GM23338 (cell line): ENCODE measurements around the gene SORBS2. TPM values are rescaled to one million over a fixed set of nuclear protein-coding genes. Genes with fewer than 3 reads are reported as not detected.

Experiments
- ATAC-seq: fragments of 200-7000 bp; cut with Tn5 transposase; 3 replicates; pipeline ENCODE4 v1.9.1; 2020
- DNase-seq: peaks from one replicate; pipeline ENCODE4 v3.0.0-alpha.2; 2015; ENCODE audit warnings: low spot score
- H2AFZ ChIP-seq: fragments of 200-600 bp; sonication (generic); 2 replicates; pipeline ENCODE4 v1.8.0; 2016; ENCODE audit warnings: antibody characterized with exemption, mild to moderate bottlenecking, moderate library complexity
- H3F3A ChIP-seq: fragments of 200-600 bp; sonication (generic); replicated peaks from 2 replicates; pipeline ENCODE4 v1.8.0; 2017; ENCODE audit warnings: antibody characterized with exemption, mixed run types, low read depth
- H3K27ac ChIP-seq: fragments of 200-600 bp; sonication (generic); 2 replicates; pipeline ENCODE4 v1.6.1; 2016; ENCODE audit warnings: low read depth
- H3K27me3 ChIP-seq: fragments of 200-600 bp; sonication (generic); 2 replicates; pipeline ENCODE4 v1.8.0; 2016; ENCODE audit warnings: mild to moderate bottlenecking, mixed run types, moderate library complexity; ENCODE audit not compliant: insufficient read depth
- H3K36me3 ChIP-seq: fragments of 200-600 bp; sonication (generic); 2 replicates; pipeline ENCODE4 v1.8.0; 2016; ENCODE audit warnings: mild to moderate bottlenecking; ENCODE audit not compliant: insufficient read depth
- H3K4me1 ChIP-seq: fragments of 200-600 bp; sonication (generic); 2 replicates; pipeline ENCODE4 v1.8.0; 2016; ENCODE audit warnings: mild to moderate bottlenecking, moderate library complexity; ENCODE audit not compliant: insufficient read depth
- H3K4me2 ChIP-seq: fragments of 200-600 bp; sonication (generic); 2 replicates; pipeline ENCODE4 v1.7.1; 2017; ENCODE audit warnings: mixed run types
- H3K4me3 ChIP-seq: fragments of 200-600 bp; sonication (generic); 2 replicates; pipeline ENCODE4 v1.6.1; 2016; ENCODE audit warnings: mixed run types
- H3K79me2 ChIP-seq: fragments of 200-600 bp; sonication (generic); replicated peaks from 2 replicates; pipeline ENCODE4 v1.8.0; 2017; ENCODE audit warnings: mild to moderate bottlenecking; ENCODE audit not compliant: insufficient read depth
- H3K9me2 ChIP-seq: fragments of 200-600 bp; sonication (generic); 2 replicates; pipeline ENCODE4 v1.8.0; 2017; ENCODE audit not compliant: insufficient read depth
- H4K20me1 ChIP-seq: fragments of 200-600 bp; sonication (generic); replicated peaks from 2 replicates; pipeline ENCODE4 v1.8.0; 2017; ENCODE audit warnings: mild to moderate bottlenecking; ENCODE audit not compliant: insufficient read depth
- H3K27ac Mint-ChIP-seq: 2 replicates; pipeline ENCODE4 v1.8.0; 2020; ENCODE audit warnings: inconsistent platforms, mild to moderate bottlenecking, moderate library complexity, mixed read lengths
- H3K27me3 Mint-ChIP-seq: 3 replicates; pipeline ENCODE4 v1.8.0; 2022; ENCODE audit warnings: low read depth, mild to moderate bottlenecking, moderate library complexity, mixed read lengths, inconsistent platforms; ENCODE audit not compliant: insufficient read depth, poor library complexity
- H3K36me3 Mint-ChIP-seq: 3 replicates; pipeline ENCODE4 v1.8.0; 2021; ENCODE audit warnings: low read depth, mild to moderate bottlenecking, inconsistent platforms, moderate library complexity, mixed read lengths
- H3K4me1 Mint-ChIP-seq: 3 replicates; pipeline ENCODE4 v1.8.0; 2020; ENCODE audit warnings: mild to moderate bottlenecking, inconsistent platforms, mixed read lengths
- H3K4me3 Mint-ChIP-seq: 3 replicates; pipeline ENCODE4 v1.8.0; 2021; ENCODE audit warnings: moderate library complexity, mild to moderate bottlenecking, inconsistent platforms, mixed read lengths
- H3K9me3 Mint-ChIP-seq: 3 replicates; pipeline ENCODE4 v1.8.0; 2020; ENCODE audit warnings: moderate library complexity, mild to moderate bottlenecking, inconsistent platforms, mixed read lengths
- CREB1 ChIP-seq: fragments of 250-450 bp; sonication (Bioruptor Pico); IDR thresholded peaks from 2 replicates; pipeline ENCODE4 v1.5.0; 2020; ENCODE audit warnings: low read depth, mild to moderate bottlenecking, moderate library complexity
- CTCF ChIP-seq, 2 experiments: fragments of 200-600 bp in 1 of 2; sonication (generic) in 1 of 2; conservative IDR thresholded peaks; 2 replicates each; pipeline versions ENCODE4 v1.5.1 to v1.6.1; 2016 to 2017; ENCODE audit warnings: antibody characterized with exemption in 2 of 2, low read depth in 2 of 2, mild to moderate bottlenecking in 2 of 2, moderate library complexity in 1 of 2
- ETS1 ChIP-seq: IDR thresholded peaks from 2 replicates; pipeline ENCODE4 v1.6.1; 2016; ENCODE audit warnings: antibody characterized with exemption
- EZH2 ChIP-seq: fragments of 200-600 bp; sonication (generic); IDR thresholded peaks from one replicate; pipeline ENCODE4 v1.8.0; 2017; ENCODE audit warnings: antibody characterized with exemption, mild to moderate bottlenecking, low read depth; ENCODE audit not compliant: unreplicated experiment
- EZH2phosphoT487 ChIP-seq: fragments of 200-600 bp; sonication (generic); IDR thresholded peaks from one replicate; pipeline ENCODE4 v1.8.1; 2018; ENCODE audit warnings: antibody characterized with exemption; ENCODE audit not compliant: unreplicated experiment
- JUNB ChIP-seq: IDR thresholded peaks from one replicate; pipeline ENCODE4 v1.6.1; 2016; ENCODE audit warnings: antibody characterized with exemption; ENCODE audit not compliant: unreplicated experiment
- NANOG ChIP-seq: IDR thresholded peaks from 2 replicates; pipeline ENCODE4 v1.6.1; 2016; ENCODE audit warnings: antibody characterized with exemption, borderline replicate concordance
- POLR2AphosphoS5 ChIP-seq: IDR thresholded peaks from 2 replicates; pipeline ENCODE4 v1.6.1; 2016; ENCODE audit warnings: antibody characterized with exemption, low read depth
- REST ChIP-seq: IDR thresholded peaks from one replicate; pipeline ENCODE4 v1.6.1; 2018; ENCODE audit warnings: antibody characterized with exemption; ENCODE audit not compliant: unreplicated experiment
- STAT1 ChIP-seq: IDR thresholded peaks from one replicate; pipeline ENCODE4 v1.6.1; 2016; ENCODE audit warnings: antibody characterized with exemption; ENCODE audit not compliant: unreplicated experiment
- ZNF114 ChIP-seq: fragments of 250-450 bp; sonication (Bioruptor Pico); IDR thresholded peaks from 2 replicates; pipeline ENCODE4 v1.5.0; 2020; ENCODE audit warnings: mild to moderate bottlenecking, moderate library complexity
- ZNF331 ChIP-seq: fragments of 250-450 bp; sonication (Bioruptor Pico); IDR thresholded peaks from 2 replicates; pipeline ENCODE4 v1.5.0; 2020; ENCODE audit warnings: low read depth, mild to moderate bottlenecking, moderate library complexity
- ZNF462 ChIP-seq: fragments of 250-450 bp; sonication (Bioruptor Pico); IDR thresholded peaks from 2 replicates; pipeline ENCODE4 v1.5.0; 2020; ENCODE audit warnings: mild to moderate bottlenecking, moderate library complexity
- polyA plus RNA-seq: library from polyadenylated mRNA; unstranded; fragments of >200 nt; fragmentation: Nextera tagmentation; extraction: Ambion mirVana; gene quantifications from 2 replicates; pipeline ENCODE4 v1.2.1, GENCODE V29; 2016
- total RNA-seq: library from RNA; depleted of rRNA; stranded (reverse); fragments of >200 nt; shearing (Covaris generic); gene quantifications from 2 replicates; pipeline ENCODE4 v1.2.3, GENCODE V29; 2014

Gene SORBS2
- total and polyA plus RNA-seq, 2 experiments from 2014 or later = 17.8 to 27.6 TPM

- H4K20me1 ChIP-seq = no peaks in the 10 kb centered on the region
- no peaks in the 10 kb centered on the region for H3K27me3 ChIP-seq
- no peak for ATAC-seq
- H3K4me1 ChIP-seq = peaks cover 11% of the 10 kb centered on the region
- no peaks in the 10 kb centered on the region for H3K36me3 ChIP-seq
- H3K27me3 Mint-ChIP-seq = peaks cover 15% of the 10 kb centered on the region
- no peak overlapping the region for H3K27ac ChIP-seq
- no peak for DNase-seq
- no peaks in the 10 kb centered on the region for H3K9me3 Mint-ChIP-seq
- no peak overlapping the region for H3K4me3 Mint-ChIP-seq
- no peak overlapping the region for H3K4me3 ChIP-seq
- TF ChIP-seq EZH2 (no peak), ZNF462 (no peak), NANOG (no peak), POLR2AphosphoS5 (no peak), ZNF114 (CRISPR knock-in tag) (no peak), REST (no peak), JUNB (no peak), ETS1 (no peak), CTCF (conservative IDR thresholded peaks at IDR 0.05; ENCODE audit: low read depth in 2 of 2) (no peak), EZH2phosphoT487 (no peak), STAT1 (no peak), ZNF331 (CRISPR knock-in tag) (no peak), CREB1 (no peak)
- no peak overlapping the region for H3K4me2 ChIP-seq
- H3K36me3 Mint-ChIP-seq = no peaks in the 10 kb centered on the region
- H3F3A ChIP-seq = peaks cover 8% of the 10 kb centered on the region; the same call in 1 of the 2 replicates
- H3K9me2 ChIP-seq = no peaks in the 10 kb centered on the region
- H3K4me1 Mint-ChIP-seq = peaks cover 29% of the 10 kb centered on the region
- peak overlapping the region; percentile 86; the same call in 1 of the 2 replicates for H2AFZ ChIP-seq
- H3K27ac Mint-ChIP-seq = no peak overlapping the region
- H3K79me2 ChIP-seq = no peaks in the 10 kb centered on the region
Measured at GRCh38 chr4:185817403-185817818, 5.4 kb upstream of the SORBS2 start.
